Mesendoderm (in vitro differentiated cells): ENCODE results near the gene URB2.
A peak's percentile ranks its signal among the peaks of the same experiment; 100 is the strongest.

ENCODE experiments used
- DNase-seq: peaks from one replicate; pipeline ENCODE4 v3.0.0; 2013
- H2AK5ac ChIP-seq: 2 replicates; pipeline ENCODE4 v1.6.1; 2013; ENCODE audit warnings: low read length, inconsistent platforms
- H2BK120ac ChIP-seq: 2 replicates; pipeline ENCODE4 v1.6.1; 2013; ENCODE audit warnings: low read depth, mild to moderate bottlenecking, low read length, moderate library complexity, mixed read lengths
- H2BK15ac ChIP-seq: replicated peaks from 2 replicates; pipeline ENCODE4 v1.6.1; 2013; ENCODE audit warnings: low read depth, mild to moderate bottlenecking, moderate library complexity
- H2BK5ac ChIP-seq: 2 replicates; pipeline ENCODE4 v1.6.1; 2013; ENCODE audit warnings: low read length, inconsistent platforms
- H3K18ac ChIP-seq: 2 replicates; pipeline ENCODE4 v1.6.1; 2013; ENCODE audit warnings: mild to moderate bottlenecking, low read length, mixed read lengths
- H3K23ac ChIP-seq: one replicate; pipeline ENCODE4 v1.6.1; 2013; ENCODE audit warnings: low read length
- H3K27ac ChIP-seq: 2 replicates; pipeline ENCODE4 v1.5.1; 2013; ENCODE audit warnings: low read depth, mild to moderate bottlenecking, inconsistent platforms, low read length, moderate library complexity
- H3K27me3 ChIP-seq: 2 replicates; pipeline ENCODE4 v1.6.1; 2013; ENCODE audit warnings: low read length, control low read depth, mild to moderate bottlenecking, inconsistent platforms; ENCODE audit not compliant: insufficient read depth, poor library complexity
- H3K36me3 ChIP-seq: 2 replicates; pipeline ENCODE4 v1.6.1; 2013; ENCODE audit warnings: low read length, inconsistent platforms; ENCODE audit not compliant: control insufficient read depth, insufficient read depth
- H3K4ac ChIP-seq: one replicate; pipeline ENCODE4 v1.6.1; 2013; ENCODE audit warnings: low read depth, mild to moderate bottlenecking, low read length, moderate library complexity
- H3K4me1 ChIP-seq: 2 replicates; pipeline ENCODE4 v1.6.1; 2013; ENCODE audit warnings: low read depth, low read length, inconsistent platforms; ENCODE audit not compliant: control insufficient read depth
- H3K4me2 ChIP-seq: 2 replicates; pipeline ENCODE4 v1.6.1; 2013; ENCODE audit warnings: low read length
- H3K4me3 ChIP-seq: 2 replicates; pipeline ENCODE4 v1.5.1; 2013; ENCODE audit warnings: mild to moderate bottlenecking, low read length
- H3K56ac ChIP-seq: one replicate; pipeline ENCODE4 v1.6.1; 2013; ENCODE audit warnings: low read length
- H3K79me1 ChIP-seq: 2 replicates; pipeline ENCODE4 v1.6.1; 2013; ENCODE audit warnings: low read length, inconsistent platforms
- H3K79me2 ChIP-seq: 2 replicates; pipeline ENCODE4 v1.6.1; 2013; ENCODE audit warnings: mild to moderate bottlenecking, low read length; ENCODE audit not compliant: control insufficient read depth, insufficient read depth
- H3K9ac ChIP-seq: 2 replicates; pipeline ENCODE4 v1.6.1; 2013; ENCODE audit warnings: low read length, inconsistent platforms
- H4K5ac ChIP-seq: one replicate; pipeline ENCODE4 v1.6.1; 2013; ENCODE audit warnings: low read length
- H4K8ac ChIP-seq: one replicate; pipeline ENCODE4 v1.6.1; 2013; ENCODE audit warnings: low read depth, mild to moderate bottlenecking, control low read depth, low read length, moderate library complexity
- WGBS: extraction: QIAGEN DNeasy Blood & Tissue Kit; methylation state at CpG from one replicate; pipeline ENCODE4 v1.1.7; 2013; ENCODE audit warnings: low lambda C conversion rate, missing lambda C conversion rate; ENCODE audit not compliant: insufficient coverage; ENCODE audit errors: extremely low coverage; 5-methylcytosine and 5-hydroxymethylcytosine counted together

Gene URB2

GRCh38 chr1:229690662-229691061, 64.6 kb downstream of the URB2 start:
- Histone ChIP-seq H2BK15ac (no peak overlapping the region), H2AK5ac (no peak overlapping the region), H3K79me2 (no peaks in the 10 kb centered on the region), H3K56ac (no peak overlapping the region), H4K5ac (no peak overlapping the region), H4K8ac (no peak overlapping the region), H3K4me2 (no peak overlapping the region), H3K36me3 (no peaks in the 10 kb centered on the region), H2BK5ac (no peak overlapping the region), H3K9ac (no peak overlapping the region), H3K23ac (no peak overlapping the region), H3K18ac (no peak overlapping the region), H3K79me1 (no peaks in the 10 kb centered on the region), H3K4ac (no peak overlapping the region), H3K4me1 (peaks cover 4% of the 10 kb centered on the region), H2BK120ac (no peak overlapping the region), H3K27me3 (no peaks in the 10 kb centered on the region), H3K4me3 (no peak overlapping the region), H3K27ac (no peak overlapping the region)
- no CpG with 5 or more reads among the region's 1 CpG for whole genome bisulfite sequencing
- no peak for DNase-seq

- no peak overlapping the region for H3K23ac ChIP-seq
- no peak overlapping the region for H4K8ac ChIP-seq
- no peak overlapping the region for H3K27ac ChIP-seq
- no peak overlapping the region for H3K4me2 ChIP-seq
- no peak overlapping the region for H2AK5ac ChIP-seq
- peaks cover 11% of the 10 kb centered on the region for H3K4me1 ChIP-seq
- no peaks in the 10 kb centered on the region for H3K36me3 ChIP-seq
- H3K18ac ChIP-seq: no peak overlapping the region
- H3K27me3 ChIP-seq: no peaks in the 10 kb centered on the region
- H3K79me2 ChIP-seq: no peaks in the 10 kb centered on the region
- DNase-seq: no peak
- H3K79me1 ChIP-seq: no peaks in the 10 kb centered on the region
- no peak overlapping the region for H2BK15ac ChIP-seq
- no peak overlapping the region for H3K9ac ChIP-seq
- no peak overlapping the region for H2BK120ac ChIP-seq
- no peak overlapping the region for H2BK5ac ChIP-seq
- no peak overlapping the region for H4K5ac ChIP-seq
- H3K56ac ChIP-seq: no peak overlapping the region
- no peak overlapping the region for H3K4me3 ChIP-seq
- H3K4ac ChIP-seq: no peak overlapping the region
- no CpG with 5 or more reads among the region's 6 CpGs for WGBS
Observed at GRCh38 chr1:229691362-229691761, 65.3 kb downstream of the URB2 start.

DNA sequence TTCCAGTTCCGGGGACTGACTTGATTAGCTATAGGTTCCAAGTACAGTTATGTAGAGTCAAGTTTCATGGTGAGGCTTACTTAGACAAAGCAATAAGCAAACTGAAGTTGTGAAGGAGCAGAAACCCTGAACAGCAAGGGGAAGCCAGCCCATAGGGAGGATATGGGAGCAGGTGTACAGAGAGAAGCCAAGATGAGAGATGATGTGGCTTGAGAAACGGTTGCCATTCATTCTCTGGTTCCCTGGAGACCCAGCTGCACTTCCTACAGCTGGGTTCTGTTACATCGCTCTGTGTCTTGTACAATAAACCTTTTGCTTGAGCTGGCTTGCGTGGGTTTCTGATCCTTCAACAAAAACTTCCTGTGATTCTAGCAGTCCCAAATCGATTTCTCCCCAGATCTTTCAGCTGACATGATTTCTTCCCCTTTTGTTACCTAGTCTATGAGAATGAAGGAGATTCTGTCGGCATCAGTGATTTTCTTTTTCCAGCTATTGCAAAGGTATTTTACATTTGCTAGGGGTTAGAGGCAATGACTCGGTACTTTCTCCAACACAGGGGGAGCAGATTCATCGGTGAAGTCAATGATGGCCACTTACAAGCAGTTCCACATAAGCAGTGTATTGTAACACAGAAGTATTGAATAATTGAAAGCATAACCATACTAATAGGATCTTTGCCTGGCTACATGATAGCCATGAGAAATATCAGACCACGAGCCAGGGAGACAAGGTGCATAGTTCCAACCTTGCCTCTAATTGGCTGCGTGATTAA, 67.3 kb downstream of the URB2 start:
- no peak overlapping the region for H3K4ac ChIP-seq
- H2BK5ac ChIP-seq: no peak overlapping the region
- H3K9ac ChIP-seq: no peak overlapping the region
- no peak overlapping the region for H3K4me2 ChIP-seq
- no peak overlapping the region for H4K5ac ChIP-seq
- H2AK5ac ChIP-seq: no peak overlapping the region
- no peaks in the 10 kb centered on the region for H3K36me3 ChIP-seq
- H3K27ac ChIP-seq: no peak overlapping the region
- H2BK15ac ChIP-seq: no peak overlapping the region
- no peak overlapping the region for H3K23ac ChIP-seq
- peaks cover 13% of the 10 kb centered on the region for H3K4me1 ChIP-seq
- no peak overlapping the region for H3K4me3 ChIP-seq
- H3K79me1 ChIP-seq: no peaks in the 10 kb centered on the region
- H2BK120ac ChIP-seq: peak overlapping the region; percentile 64
- no CpG with 5 or more reads among the region's 10 CpGs for WGBS
- no peaks in the 10 kb centered on the region for H3K27me3 ChIP-seq
- H4K8ac ChIP-seq: no peak overlapping the region
- no peak for DNase-seq
- H3K18ac ChIP-seq: no peak overlapping the region
- H3K56ac ChIP-seq: no peak overlapping the region
- H3K79me2 ChIP-seq: no peaks in the 10 kb centered on the region

DNA sequence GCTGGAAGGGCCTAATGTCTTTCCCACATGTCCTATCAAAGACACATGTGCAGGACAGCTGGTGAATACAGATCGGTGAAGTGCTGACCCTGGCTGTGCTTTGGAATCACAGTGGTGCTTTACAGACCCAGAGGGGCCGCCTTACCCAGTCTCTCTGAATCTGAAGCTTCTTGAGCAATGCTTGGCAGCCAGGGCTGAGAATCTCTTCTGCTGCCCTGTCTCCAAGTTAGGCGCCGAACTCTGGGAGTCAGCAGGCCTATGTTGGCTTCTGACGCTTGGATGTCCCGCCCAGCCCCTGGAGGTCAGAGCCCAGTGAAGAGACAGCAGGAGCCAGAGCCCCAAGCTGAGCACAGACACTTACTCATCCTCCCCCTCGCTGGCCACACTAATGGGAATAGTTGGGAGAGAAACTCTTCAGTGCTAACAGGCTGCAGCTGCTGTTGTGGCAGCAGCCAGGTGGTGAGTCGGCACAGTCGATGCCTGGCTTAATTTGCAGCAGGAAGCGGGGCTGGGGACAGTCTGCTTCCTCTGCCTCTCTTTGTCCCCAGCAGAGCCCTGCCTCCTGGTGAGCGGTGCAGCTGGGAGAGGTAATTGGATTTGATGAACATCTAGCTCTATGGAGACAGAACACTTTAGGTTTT, 68.1 kb downstream of the URB2 start:
- Histone ChIP-seq H3K9ac (no peak overlapping the region), H3K27me3 (no peaks in the 10 kb centered on the region)
- DNase-seq: peak; percentile 93

GRCh38 chr1:229696385-229696784, 70.3 kb downstream of the URB2 start:
- Histone ChIP-seq H3K18ac (peak overlapping the region; percentile 91), H3K4me2 (no peak overlapping the region), H3K27ac (peak overlapping the region; percentile 7), H3K4me1 (peaks cover 13% of the 10 kb centered on the region), H3K4ac (peak overlapping the region; percentile 11), H2AK5ac (no peak overlapping the region), H3K56ac (peak overlapping the region; percentile 0), H3K79me2 (no peaks in the 10 kb centered on the region), H3K9ac (no peak overlapping the region), H4K5ac (no peak overlapping the region), H3K23ac (no peak overlapping the region), H3K4me3 (no peak overlapping the region), H3K36me3 (no peaks in the 10 kb centered on the region), H2BK5ac (no peak overlapping the region), H3K79me1 (no peaks in the 10 kb centered on the region), H2BK15ac (no peak overlapping the region), H3K27me3 (no peaks in the 10 kb centered on the region), H2BK120ac (no peak overlapping the region), H4K8ac (no peak overlapping the region)
- no CpG with 5 or more reads among the region's 5 CpGs for WGBS
- peak; percentile 36 for DNase-seq

More for the DNA sequence above, 68.1 kb downstream of the URB2 start:
- no peak overlapping the region for H2AK5ac ChIP-seq
- no peak overlapping the region for H4K8ac ChIP-seq
- no peak overlapping the region for H4K5ac ChIP-seq
- no CpG with 5 or more reads among the region's 11 CpGs for WGBS
- H2BK5ac ChIP-seq: no peak overlapping the region
- H3K36me3 ChIP-seq: no peaks in the 10 kb centered on the region
- H2BK15ac ChIP-seq: no peak overlapping the region
- no peak overlapping the region for H3K4me3 ChIP-seq
- no peak overlapping the region for H3K4ac ChIP-seq
- H2BK120ac ChIP-seq: no peak overlapping the region
- H3K56ac ChIP-seq: peak overlapping the region; percentile 44
- peak overlapping the region; percentile 63 for H3K27ac ChIP-seq
- no peak overlapping the region for H3K23ac ChIP-seq
- no peaks in the 10 kb centered on the region for H3K79me1 ChIP-seq
- H3K18ac ChIP-seq: no peak overlapping the region
- no peak overlapping the region for H3K4me2 ChIP-seq
- H3K4me1 ChIP-seq: peaks cover 13% of the 10 kb centered on the region
- H3K79me2 ChIP-seq: no peaks in the 10 kb centered on the region
